Lung (tissue), 12 donors: Measurements from ENCODE around the gene MCFD2. TPM values are rescaled to one million over a fixed set of nuclear protein-coding genes. Genes with fewer than 3 reads are reported as not detected.

Experiments
- ATAC-seq: fragments of 200-7000 bp; cut with Tn5 transposase; one replicate; pipeline ENCODE4 v1.9.1; 2020; ENCODE audit warnings: moderate number of reproducible peaks; ENCODE audit not compliant: insufficient read depth, low FRiP score
- DNase-seq, 3 donors: peaks; one replicate each; pipeline ENCODE4 v3.0.0-alpha.2; 2013 to 2017
- H3K27ac ChIP-seq, 2 donors: one replicate each; pipeline ENCODE4 v1.5.1; 2013; ENCODE audit warnings: mild to moderate bottlenecking in 2 of 2, moderate library complexity in 2 of 2, control low read depth in 1 of 2, inconsistent platforms in 1 of 2, low read depth in 1 of 2, low read length in 1 of 2
- H3K27me3 ChIP-seq, 3 donors: one replicate each; pipeline ENCODE4 v1.5.1; 2013; ENCODE audit warnings: low read length in 2 of 3; ENCODE audit not compliant: control insufficient read depth in 3 of 3, insufficient read depth in 3 of 3
- H3K36me3 ChIP-seq, 4 donors: one replicate each; pipeline ENCODE4 v1.5.1; 2013; ENCODE audit warnings: low read length in 4 of 4, mild to moderate bottlenecking in 1 of 4, moderate library complexity in 1 of 4; ENCODE audit not compliant: control insufficient read depth in 4 of 4, insufficient read depth in 4 of 4
- H3K4me1 ChIP-seq, 5 donors: one replicate each; pipeline ENCODE4 v1.5.1; 2013; ENCODE audit warnings: low read length in 5 of 5, mild to moderate bottlenecking in 2 of 5, moderate library complexity in 1 of 5; ENCODE audit not compliant: control insufficient read depth in 5 of 5, insufficient read depth in 5 of 5
- H3K4me3 ChIP-seq: one replicate; pipeline ENCODE4 v1.5.1; 2013; ENCODE audit warnings: mild to moderate bottlenecking, control low read depth, moderate library complexity
- H3K9ac ChIP-seq, 2 donors: one replicate each; pipeline ENCODE4 v1.5.1; 2013; ENCODE audit warnings: low read length in 2 of 2, control low read depth in 1 of 2; ENCODE audit not compliant: insufficient read depth in 1 of 2
- H3K9me3 ChIP-seq, 4 donors: one replicate each; pipeline ENCODE4 v1.5.1; 2013; ENCODE audit warnings: low read length in 3 of 4, mild to moderate bottlenecking in 1 of 4, moderate library complexity in 1 of 4; ENCODE audit not compliant: control insufficient read depth in 4 of 4, insufficient read depth in 3 of 4
- WGBS, 2 donors: extraction: QIAGEN DNeasy Blood & Tissue Kit; methylation state at CpG; one replicate each; pipeline ENCODE4 v1.1.7; 2013; 5-methylcytosine and 5-hydroxymethylcytosine counted together
- polyA plus RNA-seq, 2 donors: library from polyadenylated mRNA; stranded (reverse); fragments of 200-250 nt; gene quantifications; one replicate each; pipeline ENCODE4 v1.2.1, GENCODE V29; 2013
- total RNA-seq, 2 donors: library from RNA; depleted of rRNA in 1 of 2; stranded (reverse); fragments of >200 nt in 1 of 2; gene quantifications; one replicate each; pipeline ENCODE4 v1.2.1, GENCODE V29; 2014 to 2021
- TF ChIP-seq, protein P1 (sequence below): IDR thresholded peaks from 2 replicates; pipeline ENCODE4 v1.5.1; 2012; ENCODE audit warnings: mild to moderate bottlenecking; ENCODE audit errors: control extremely low read depth, extremely low read depth
- donor health status: control.
- donor health status: control.
- donor health status: Bipolar disorder and iron deficiency.
- donor health status: healthy.
- donor health status: DM: yes; HTN: yes; CAD: no.

Gene MCFD2
- total and polyA plus RNA-seq, 4 donors: 22.0 to 101 (median 68.6) TPM

DNA sequence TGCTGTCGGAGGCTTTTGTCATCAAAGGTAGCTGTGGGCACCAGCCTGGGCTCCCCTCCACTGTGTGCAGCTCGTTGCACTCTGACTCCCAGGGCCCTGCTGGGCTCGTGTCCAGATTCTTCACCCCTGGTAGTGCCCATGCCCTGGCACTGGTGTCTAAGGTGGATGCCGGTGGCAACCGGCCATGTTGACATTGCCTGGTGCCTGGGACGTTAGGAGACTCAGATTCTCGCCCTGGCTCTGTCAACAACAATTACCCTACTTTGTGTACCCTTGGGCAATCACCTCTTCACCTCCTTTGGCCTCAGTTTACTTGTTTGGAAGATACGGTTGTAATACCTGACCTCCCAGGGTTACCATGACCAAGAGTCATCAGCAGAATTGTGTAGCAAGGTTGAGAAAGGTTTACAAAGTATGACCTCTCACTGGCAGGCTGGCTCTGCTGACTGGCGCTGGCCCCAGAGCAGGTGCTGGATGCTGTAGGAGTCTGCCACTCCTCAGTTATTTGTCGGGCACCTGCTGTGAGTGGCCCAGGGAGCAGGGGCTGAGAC is 41.5 kb upstream of the MCFD2 start:
- TF ChIP-seq, protein P1, sequence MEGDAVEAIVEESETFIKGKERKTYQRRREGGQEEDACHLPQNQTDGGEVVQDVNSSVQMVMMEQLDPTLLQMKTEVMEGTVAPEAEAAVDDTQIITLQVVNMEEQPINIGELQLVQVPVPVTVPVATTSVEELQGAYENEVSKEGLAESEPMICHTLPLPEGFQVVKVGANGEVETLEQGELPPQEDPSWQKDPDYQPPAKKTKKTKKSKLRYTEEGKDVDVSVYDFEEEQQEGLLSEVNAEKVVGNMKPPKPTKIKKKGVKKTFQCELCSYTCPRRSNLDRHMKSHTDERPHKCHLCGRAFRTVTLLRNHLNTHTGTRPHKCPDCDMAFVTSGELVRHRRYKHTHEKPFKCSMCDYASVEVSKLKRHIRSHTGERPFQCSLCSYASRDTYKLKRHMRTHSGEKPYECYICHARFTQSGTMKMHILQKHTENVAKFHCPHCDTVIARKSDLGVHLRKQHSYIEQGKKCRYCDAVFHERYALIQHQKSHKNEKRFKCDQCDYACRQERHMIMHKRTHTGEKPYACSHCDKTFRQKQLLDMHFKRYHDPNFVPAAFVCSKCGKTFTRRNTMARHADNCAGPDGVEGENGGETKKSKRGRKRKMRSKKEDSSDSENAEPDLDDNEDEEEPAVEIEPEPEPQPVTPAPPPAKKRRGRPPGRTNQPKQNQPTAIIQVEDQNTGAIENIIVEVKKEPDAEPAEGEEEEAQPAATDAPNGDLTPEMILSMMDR: no peak
- H3K27ac ChIP-seq: peak overlapping the region in 1 of 2 donors; percentile 20
- no peaks in the 10 kb centered on the region for H3K9me3 ChIP-seq
- peaks cover 0 to 30% (median 14%) of the 10 kb centered on the region in 4 donors for H3K36me3 ChIP-seq
- 80 to 85% methylated on average over 10 of the region's 10 CpGs for WGBS, 2 donors
- no peaks in the 10 kb centered on the region for H3K27me3 ChIP-seq
- ATAC-seq (no peak), DNase-seq (no peak)
- H3K9ac ChIP-seq: no peak overlapping the region
- no peak overlapping the region for H3K4me3 ChIP-seq
- peaks cover 0 to 7% (median 0%) of the 10 kb centered on the region in 5 donors for H3K4me1 ChIP-seq

DNA sequence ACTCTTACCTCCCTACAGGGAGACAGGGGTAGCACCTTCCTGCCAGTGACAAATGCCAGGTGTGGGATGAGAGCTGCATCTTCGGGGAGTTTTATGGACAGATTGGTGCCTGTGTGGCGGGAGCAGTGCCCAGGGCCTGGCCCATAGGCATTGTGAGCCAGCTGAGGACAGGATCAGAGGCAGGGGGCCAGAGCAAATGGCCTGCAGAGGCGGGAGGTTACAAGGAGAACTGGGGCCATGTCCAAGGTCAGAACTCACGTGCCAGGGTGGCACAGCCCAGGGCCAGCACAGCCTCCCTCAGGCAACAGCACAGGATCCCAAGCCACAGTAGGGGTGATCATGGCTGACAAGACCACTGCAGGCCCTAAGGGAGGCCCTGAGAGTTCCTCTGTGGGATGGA is 40.2 kb upstream of the MCFD2 start:
- ATAC-seq (no peak), DNase-seq (no peak)
- H3K4me1 ChIP-seq: peaks cover 0 to 7% (median 0%) of the 10 kb centered on the region in 5 donors
- TF ChIP-seq, protein P1: no peak
- no peaks in the 10 kb centered on the region for H3K27me3 ChIP-seq
- H3K4me3 ChIP-seq: no peak overlapping the region
- peaks cover 2 to 32% (median 16%) of the 10 kb centered on the region in 4 donors for H3K36me3 ChIP-seq
- H3K27ac ChIP-seq: peak overlapping the region in 1 of 2 donors; percentile 63
- H3K9ac ChIP-seq: no peak overlapping the region
- H3K9me3 ChIP-seq: no peaks in the 10 kb centered on the region
- 92 to 96% methylated on average over 4 of the region's 4 CpGs for whole genome bisulfite sequencing, 2 donors

DNA sequence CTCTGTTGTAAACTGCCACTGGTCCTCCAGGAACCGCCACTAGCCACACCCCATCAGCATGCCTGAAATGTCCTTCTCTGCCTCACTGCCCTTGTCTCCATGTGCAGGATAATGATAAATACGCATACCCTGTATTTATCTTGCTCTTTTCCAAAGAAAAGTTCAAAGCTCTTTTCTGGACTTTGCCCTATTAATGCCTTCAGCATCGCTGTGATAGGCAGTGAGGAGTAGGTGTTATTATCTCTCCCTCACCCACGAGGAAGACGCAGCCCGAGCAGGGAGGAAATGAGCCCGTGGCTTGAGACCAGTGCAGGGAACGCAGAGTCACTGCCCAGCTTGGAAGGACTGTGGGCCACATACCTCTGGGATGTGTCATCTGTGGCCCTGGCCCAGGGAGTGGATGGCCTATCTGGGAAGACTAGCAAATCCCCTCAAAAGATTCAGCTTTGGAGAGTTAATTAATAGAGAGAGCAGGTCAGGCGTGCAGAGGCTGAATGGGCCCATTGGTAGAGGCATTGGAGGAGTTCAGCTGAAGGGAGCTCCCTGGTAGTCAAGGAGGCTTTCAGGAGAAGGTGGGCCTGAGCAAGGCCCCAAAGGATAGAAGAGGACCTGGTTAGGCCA is 39.5 kb upstream of the MCFD2 start:
- Histone ChIP-seq H3K27ac (peak overlapping the region in 1 of 2 donors; percentile 63), H3K27me3 (no peaks in the 10 kb centered on the region), H3K4me1 (peaks cover 0 to 8% (median 0%) of the 10 kb centered on the region in 5 donors), H3K9ac (no peak overlapping the region), H3K4me3 (no peak overlapping the region), H3K9me3 (no peaks in the 10 kb centered on the region), H3K36me3 (peaks cover 3 to 36% (median 14%) of the 10 kb centered on the region in 4 donors)
- TF ChIP-seq, protein P1: no peak
- WGBS, 2 donors: 49 to 58% methylated on average over 9 of the region's 9 CpGs
- DNase-seq: no peak
- peak; percentile 89 for ATAC-seq
